Stimulated activated CD4-positive, alpha-beta T cell treated with anti-CD3 and anti-CD28 coated beads, TNF-alpha, amount 100 ng/mL, for 48 hours (primary cell): ENCODE results near the gene DCDC2.
"Not testable (repeated sequence)": the region's sequence is repeated elsewhere in the genome, so short reads cannot be mapped to it uniquely, and the experiment has no call there.

Experiments used
- DNase-seq, 3 donors: peaks; one replicate each; pipeline ENCODE4 v3.0.0-alpha.2; 2020; ENCODE audit warnings: low read depth in 3 of 3

Gene DCDC2

GRCh38 chr6:24381476-24382219 is 23.8 kb upstream of the DCDC2 start:
- no peak for DNase-seq

GRCh38 chr6:24378473-24379097 is 20.7 kb upstream of the DCDC2 start:
- no peak for DNase-seq

- DNase-seq = no peak
Observed at GRCh38 chr6:24376871-24377270, 19.0 kb upstream of the DCDC2 start.

DNA sequence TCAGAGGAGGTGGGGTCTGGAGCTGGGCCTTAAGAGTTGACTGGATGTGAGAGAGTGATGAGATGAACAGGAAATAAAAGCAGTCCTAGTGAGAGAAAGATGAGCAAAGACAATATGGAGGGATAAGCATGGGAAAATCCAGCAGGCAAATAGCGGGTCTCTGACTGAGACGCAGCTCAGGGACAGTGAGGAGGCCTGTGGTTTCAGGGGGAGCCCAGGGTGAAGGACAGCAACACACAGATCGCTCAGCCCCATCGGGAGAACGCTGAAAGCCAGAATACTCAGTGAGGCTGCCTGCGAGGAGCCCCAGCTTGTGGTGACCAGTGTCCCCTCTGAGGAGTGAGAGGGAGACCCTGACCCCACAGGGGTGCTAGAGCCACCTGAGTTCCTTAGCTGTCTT is 16.8 kb upstream of the DCDC2 start:
- no peak for DNase-seq

- DNase-seq = not testable (repeated sequence)
Observed at GRCh38 chr6:24365103-24365633, 7.3 kb upstream of the DCDC2 start.

DNA sequence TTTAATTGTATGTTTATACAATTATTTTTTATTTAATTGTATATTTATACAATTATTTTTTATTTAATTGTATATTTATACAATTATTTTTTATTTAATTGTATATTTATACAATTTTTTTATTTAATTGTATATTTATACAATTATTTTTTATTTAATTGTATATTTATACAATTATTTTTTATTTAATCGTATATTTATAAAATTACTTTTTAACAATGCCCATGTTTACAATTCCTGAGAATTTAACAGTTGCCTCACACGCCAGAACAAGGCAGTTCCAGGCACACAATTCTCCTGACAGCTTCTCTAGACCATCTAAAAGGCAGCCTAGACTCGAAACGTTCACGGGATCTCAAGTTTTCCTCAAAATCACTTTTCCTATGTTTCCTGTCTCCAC is 4.5 kb upstream of the DCDC2 start:
- not testable (repeated sequence) for DNase-seq

DNA sequence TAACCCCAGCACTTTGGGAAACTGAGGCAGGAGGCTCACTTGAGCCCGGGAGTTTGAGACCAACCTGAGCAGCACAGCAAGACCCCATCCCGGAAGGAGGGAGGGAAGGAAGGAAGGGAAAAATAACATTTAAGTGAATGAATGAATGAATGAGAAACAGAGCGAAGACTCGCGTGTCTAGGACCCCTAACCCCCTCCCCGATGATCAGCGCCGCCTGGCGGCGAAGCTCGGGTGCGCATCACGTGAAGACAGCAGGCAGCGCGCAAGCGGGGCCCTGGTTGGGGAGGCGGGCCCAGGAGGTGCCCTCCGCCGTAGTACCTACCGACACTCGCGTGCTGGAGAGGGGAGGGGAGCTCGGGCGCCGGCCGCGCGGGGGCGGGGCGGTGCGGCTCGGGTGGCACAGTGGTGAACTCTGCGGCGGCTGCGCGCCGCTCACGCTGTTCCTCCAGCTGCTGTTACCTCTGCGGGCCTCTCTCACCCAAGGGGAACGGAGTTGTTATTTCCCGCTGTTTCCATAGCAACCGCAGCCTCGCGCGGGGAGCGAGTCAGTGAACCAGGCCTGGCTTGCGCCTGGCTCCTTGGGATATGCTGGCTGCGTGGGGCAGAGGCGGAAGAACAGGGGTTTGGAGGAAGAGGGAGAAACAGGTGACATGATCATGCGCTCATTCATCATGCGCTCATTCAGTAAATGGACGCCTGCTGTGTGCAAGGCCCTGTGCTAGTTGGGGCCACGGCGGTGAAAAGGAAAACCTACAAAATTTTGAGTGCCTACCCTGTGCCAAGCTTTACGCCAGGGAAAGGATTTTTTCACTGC is 2.0 kb upstream of the DCDC2 start:
- DNase-seq = peak; percentile 82 to 87 (median 83)

DNA sequence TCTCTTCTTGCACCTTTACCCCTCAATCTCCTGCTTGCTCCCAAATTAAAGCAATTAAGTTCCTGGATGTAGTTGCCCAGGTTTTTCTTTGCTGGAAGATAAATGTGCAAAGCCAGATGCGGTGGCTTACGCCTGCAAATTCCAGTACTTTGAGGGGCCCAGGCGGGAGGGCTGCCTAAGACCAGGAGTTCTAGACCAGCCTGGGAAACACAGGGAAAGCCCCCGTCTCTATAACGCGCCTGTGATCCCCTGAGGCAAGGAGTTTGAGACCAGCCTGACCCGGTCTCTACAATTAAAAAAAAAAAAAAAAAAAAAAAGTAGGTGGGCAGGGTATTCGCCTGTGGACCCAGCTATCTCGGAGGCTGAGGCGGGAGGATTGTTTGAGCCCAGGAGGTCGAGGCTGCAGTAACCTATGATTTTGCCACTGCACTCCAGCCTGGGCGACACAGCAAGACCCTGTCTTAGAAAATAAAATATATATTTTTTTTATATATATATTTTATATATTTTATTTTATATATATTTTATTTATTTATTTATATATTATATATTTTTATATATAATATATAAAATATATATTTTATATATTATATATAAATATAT is 461 bp upstream of the DCDC2 start:
- DNase-seq = no peak

GRCh38 chr6:24356310-24356973 is 1.4 kb downstream of the DCDC2 start:
- DNase-seq = no peak

DNA sequence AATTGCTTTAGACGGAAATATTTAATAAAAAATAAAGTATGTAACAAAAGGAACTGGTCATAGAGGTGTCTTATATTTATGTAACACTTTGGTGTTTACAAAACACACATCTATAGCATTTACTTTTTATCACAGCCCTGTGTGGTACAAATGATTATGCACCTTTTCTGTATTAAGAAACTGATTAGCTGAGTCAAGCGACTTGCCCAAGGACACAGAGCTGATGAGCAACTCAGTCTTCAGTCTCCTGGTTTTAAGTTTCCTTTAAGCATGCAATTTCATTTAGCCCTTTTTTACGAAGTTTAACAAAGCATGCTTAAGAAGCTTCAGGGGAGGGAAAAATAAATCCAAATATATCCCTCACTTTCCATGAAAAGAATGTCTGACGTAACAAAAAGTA is 2.5 kb downstream of the DCDC2 start:
- DNase-seq = no peak

DNA sequence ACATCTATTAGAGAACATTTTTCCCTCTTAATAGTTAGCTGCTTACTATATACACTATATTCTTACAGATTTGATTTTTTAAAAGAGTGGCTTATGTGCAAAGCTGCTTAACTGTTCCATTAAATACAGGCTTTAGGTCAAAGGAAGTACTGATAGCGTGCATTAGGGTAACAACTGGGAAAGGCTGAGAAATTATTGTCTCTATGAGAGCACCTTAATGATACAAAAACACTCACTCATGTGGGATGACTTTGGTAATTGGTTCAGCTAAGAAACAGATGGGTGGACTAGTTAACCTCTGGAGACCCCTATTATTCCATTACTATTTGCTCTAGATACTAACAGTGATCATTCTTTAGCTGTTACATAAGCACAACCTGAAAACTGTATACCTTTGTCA is 4.0 kb downstream of the DCDC2 start:
- no peak for DNase-seq

GRCh38 chr6:24352434-24352833 is 5.4 kb downstream of the DCDC2 start:
- no peak for DNase-seq

- no peak for DNase-seq
Observed at GRCh38 chr6:24344976-24345375, 12.9 kb downstream of the DCDC2 start.

- DNase-seq = no peak
Observed at GRCh38 chr6:24340998-24341938, 16.6 kb downstream of the DCDC2 start.

DNA sequence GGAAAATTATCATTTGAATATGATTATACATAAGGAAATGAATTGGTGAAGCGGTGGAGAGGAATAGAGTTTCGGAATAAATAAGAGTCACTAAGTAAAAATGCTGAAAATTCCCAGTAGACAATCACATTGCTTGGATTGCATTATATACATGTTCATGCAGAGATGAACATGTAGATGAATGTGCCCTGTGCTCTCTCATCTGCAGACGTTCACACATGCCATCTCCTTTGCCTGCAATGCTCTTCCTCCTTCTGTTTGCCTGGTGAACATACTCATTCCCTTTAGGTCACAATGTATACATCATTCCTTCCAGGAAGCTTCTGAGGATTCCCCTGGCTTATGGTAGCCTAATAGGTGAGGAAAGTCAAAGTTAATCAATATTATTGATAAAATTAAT is 17.9 kb downstream of the DCDC2 start:
- no peak for DNase-seq

- no peak for DNase-seq
Observed at GRCh38 chr6:24334285-24334684, 23.6 kb downstream of the DCDC2 start.

DNA sequence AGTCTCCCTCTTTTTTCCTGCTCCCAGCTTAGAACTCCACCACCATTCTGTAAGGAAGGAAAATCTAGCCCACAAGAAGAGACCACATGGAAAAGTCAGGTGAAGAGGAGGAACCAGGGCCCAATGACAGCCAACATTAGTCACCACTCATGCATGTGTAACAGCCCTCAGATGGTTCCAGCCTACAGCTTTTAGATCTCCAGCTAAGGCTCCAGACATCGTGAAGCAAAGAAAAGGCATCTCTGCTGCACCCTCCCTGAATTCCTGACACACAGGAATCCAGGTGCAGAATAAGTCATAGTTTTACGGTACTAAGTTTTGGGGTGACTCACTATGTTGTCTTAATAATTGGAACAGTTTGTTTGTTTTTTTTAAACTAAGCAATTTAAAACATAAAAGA is 25.5 kb downstream of the DCDC2 start:
- DNase-seq = no peak

DNA sequence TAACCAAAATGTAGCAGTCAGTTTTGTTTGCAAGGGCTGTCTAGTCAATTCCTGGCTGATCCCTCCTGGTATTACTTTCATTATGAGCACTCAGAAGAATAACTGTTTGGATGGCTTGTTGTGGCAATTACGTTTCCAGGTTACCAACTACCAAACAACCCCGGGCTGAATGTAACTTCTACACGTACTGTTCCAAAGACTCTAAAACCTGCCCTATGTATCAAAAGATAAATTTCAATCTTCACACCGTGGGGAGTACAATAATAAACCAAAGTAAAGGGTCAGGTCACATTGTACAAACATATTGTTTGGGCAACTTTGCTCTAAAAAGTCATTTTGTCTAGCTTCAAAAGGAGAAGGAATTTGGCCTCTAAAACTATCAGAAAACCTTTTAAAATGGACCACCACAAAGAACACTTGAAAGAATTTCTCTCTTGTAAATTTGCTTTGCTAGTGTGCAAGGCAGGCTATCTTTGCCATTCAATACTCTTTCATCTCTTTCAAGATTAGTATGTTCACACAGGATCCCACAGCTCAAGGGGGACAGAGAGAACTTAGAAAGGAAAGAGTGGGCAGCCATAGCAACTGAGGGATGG is 27.6 kb downstream of the DCDC2 start:
- no peak for DNase-seq

GRCh38 chr6:24329451-24329850 is 28.4 kb downstream of the DCDC2 start:
- DNase-seq = no peak

DNA sequence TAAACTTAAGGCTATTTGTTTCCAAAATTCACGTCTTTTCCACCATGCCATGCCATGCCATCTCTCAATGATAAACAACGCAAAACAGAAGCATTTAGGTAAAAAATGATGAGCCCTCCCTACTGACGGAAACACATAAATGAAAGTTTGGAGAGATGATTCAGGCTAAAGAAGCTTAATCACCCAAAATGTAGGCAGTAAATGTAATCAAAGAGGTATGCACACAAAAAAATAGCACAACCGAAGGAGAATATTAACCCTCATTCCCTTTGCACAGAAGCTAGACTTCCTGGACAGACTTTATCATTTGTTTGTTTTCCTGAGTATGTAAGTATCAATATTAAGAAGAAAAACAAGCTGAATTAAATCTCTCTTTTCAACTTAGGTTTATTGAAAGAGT is 28.8 kb downstream of the DCDC2 start:
- no peak for DNase-seq
